HG02981 (cell line): Measurements from ENCODE around the gene XPR1.

Experiments
- ATAC-seq: cut with Tn5 transposase; IDR thresholded peaks from one replicate; pipeline ENCODE4 v1.9.1; 2021; ENCODE audit warnings: mild to moderate bottlenecking, moderate library complexity; ENCODE audit not compliant: unreplicated experiment

The XPR1 gene

GRCh38 chr1:180615493-180616290 lies 16.1 kb upstream of the XPR1 start:
- no peak for ATAC-seq

GRCh38 chr1:180616439-180616838 lies 15.4 kb upstream of the XPR1 start:
- ATAC-seq = no peak

- no peak for ATAC-seq
Measured at GRCh38 chr1:180617774-180618395, 13.9 kb upstream of the XPR1 start.

- no peak for ATAC-seq
Measured at GRCh38 chr1:180620581-180620980, 11.2 kb upstream of the XPR1 start.

- ATAC-seq = no peak
Measured at GRCh38 chr1:180622658-180623508, 8.9 kb upstream of the XPR1 start.

GRCh38 chr1:180623579-180624347 lies 8.1 kb upstream of the XPR1 start:
- no peak for ATAC-seq

- ATAC-seq = no peak
Measured at GRCh38 chr1:180626711-180627110, 5.1 kb upstream of the XPR1 start.

GRCh38 chr1:180627411-180627810 lies 4.4 kb upstream of the XPR1 start:
- ATAC-seq = no peak

- ATAC-seq = no peak
Measured at GRCh38 chr1:180628646-180629045, 3.2 kb upstream of the XPR1 start.

- no peak for ATAC-seq
Measured at GRCh38 chr1:180630408-180631193, 1.2 kb upstream of the XPR1 start.

GRCh38 chr1:180631194-180631765 lies 542 bp upstream of the XPR1 start:
- ATAC-seq = no peak

- ATAC-seq = peak; percentile 31
Measured at GRCh38 chr1:180632326-180633056, 669 bp downstream of the XPR1 start.

- ATAC-seq = no peak
Measured at GRCh38 chr1:180633057-180634056, 1.5 kb downstream of the XPR1 start.

GRCh38 chr1:180636138-180636537 lies 4.3 kb downstream of the XPR1 start:
- no peak for ATAC-seq

- ATAC-seq = no peak
Measured at GRCh38 chr1:180639871-180640270, 8.0 kb downstream of the XPR1 start.

GRCh38 chr1:180640531-180640949 lies 8.7 kb downstream of the XPR1 start:
- ATAC-seq = no peak

GRCh38 chr1:180641662-180642061 lies 9.8 kb downstream of the XPR1 start:
- ATAC-seq = no peak

- ATAC-seq = no peak
Measured at GRCh38 chr1:180642781-180643180, 11.0 kb downstream of the XPR1 start.
